OCI-M1 (cell line): ENCODE results near the gene CTNND2.

Experiments used
- DNase-seq: peaks from one replicate; lab custom pipeline; 2025; lab: John Stamatoyannopoulos, UW

CTNND2 gene, protein sequence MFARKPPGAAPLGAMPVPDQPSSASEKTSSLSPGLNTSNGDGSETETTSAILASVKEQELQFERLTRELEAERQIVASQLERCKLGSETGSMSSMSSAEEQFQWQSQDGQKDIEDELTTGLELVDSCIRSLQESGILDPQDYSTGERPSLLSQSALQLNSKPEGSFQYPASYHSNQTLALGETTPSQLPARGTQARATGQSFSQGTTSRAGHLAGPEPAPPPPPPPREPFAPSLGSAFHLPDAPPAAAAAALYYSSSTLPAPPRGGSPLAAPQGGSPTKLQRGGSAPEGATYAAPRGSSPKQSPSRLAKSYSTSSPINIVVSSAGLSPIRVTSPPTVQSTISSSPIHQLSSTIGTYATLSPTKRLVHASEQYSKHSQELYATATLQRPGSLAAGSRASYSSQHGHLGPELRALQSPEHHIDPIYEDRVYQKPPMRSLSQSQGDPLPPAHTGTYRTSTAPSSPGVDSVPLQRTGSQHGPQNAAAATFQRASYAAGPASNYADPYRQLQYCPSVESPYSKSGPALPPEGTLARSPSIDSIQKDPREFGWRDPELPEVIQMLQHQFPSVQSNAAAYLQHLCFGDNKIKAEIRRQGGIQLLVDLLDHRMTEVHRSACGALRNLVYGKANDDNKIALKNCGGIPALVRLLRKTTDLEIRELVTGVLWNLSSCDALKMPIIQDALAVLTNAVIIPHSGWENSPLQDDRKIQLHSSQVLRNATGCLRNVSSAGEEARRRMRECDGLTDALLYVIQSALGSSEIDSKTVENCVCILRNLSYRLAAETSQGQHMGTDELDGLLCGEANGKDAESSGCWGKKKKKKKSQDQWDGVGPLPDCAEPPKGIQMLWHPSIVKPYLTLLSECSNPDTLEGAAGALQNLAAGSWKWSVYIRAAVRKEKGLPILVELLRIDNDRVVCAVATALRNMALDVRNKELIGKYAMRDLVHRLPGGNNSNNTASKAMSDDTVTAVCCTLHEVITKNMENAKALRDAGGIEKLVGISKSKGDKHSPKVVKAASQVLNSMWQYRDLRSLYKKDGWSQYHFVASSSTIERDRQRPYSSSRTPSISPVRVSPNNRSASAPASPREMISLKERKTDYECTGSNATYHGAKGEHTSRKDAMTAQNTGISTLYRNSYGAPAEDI (N-terminal part only)

DNA sequence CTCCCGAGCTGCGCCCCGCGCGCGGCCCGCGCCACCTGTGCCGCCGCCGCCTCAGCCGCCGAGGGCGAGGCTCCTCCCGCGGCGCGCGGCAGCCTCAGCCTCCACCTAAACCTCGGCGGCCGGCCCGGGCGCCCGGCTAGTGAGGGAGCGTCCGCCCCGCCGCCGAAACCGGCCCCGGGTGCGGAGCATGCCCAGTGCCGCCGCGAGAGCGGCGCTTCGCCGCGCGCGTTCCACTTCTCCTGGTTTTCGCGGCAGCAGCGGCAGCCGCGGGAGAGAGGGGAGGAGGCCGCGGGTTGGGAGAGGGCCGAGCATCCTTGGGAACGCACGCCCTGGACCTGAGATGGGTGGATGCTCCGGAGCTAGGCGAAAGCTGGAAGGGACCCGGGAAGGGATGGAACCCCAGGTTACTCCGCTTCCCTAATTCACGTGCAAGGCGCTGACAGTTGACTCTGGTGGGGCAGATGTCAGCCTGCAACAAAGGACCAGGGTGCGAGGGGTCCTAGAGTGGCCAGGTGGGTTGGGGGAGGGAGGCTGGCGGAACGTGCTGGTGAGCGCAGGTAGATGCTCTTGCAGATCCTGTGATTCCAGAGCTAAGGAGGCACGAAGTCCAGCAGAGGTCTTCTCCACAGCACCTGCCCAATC is at the start of gene CTNND2:
CTNND2 (minus strand) TSS at position 182 of the 642 bp plus-strand sequence. CDS start 593 bp downstream, outside the sequence.
- DNase-seq: no peak

DNA sequence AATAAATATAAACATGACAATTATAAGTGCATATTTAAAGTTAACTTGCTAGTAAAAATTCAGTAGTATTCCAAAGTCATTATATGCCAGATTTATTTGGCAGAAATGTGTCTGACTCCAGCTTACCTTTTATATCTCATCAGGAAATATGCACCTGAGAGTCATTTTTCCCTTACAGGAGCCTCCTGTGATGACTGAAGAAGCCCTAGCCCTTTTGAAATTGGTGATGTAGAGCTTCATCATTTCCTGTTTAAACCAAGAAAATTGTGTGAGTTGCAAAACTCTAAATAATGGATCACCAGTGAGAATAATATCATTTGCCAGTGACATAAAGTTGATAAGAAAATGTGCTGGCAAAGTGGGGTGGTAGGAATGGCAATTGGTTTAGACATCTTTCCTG is 42.1 kb upstream of the CTNND2 start:
- no peak for DNase-seq

- DNase-seq: no peak
Observed at GRCh38 chr5:11941566-11941965, 37.3 kb upstream of the CTNND2 start.

- no peak for DNase-seq
Observed at GRCh38 chr5:11931638-11932037, 27.4 kb upstream of the CTNND2 start.

- no peak for DNase-seq
Observed at GRCh38 chr5:11928909-11929308, 24.7 kb upstream of the CTNND2 start.

DNA sequence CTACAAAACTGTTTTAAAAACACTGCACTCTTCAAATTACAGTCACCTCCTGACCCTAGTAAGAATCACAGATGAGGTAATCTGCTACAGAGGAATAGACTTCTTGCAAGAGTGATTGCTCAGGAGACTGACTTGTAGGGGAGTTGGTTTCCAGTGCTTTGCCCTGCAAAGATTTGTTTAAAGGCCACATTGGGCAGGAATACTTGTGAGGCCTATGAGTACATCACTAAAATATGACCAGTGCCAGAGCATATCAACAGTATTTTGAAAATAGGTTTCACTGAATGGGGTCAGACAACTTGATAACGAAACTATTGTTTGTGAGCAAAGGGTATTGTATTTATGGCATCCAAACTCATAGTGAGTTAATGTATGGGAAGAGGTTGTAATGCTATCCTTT is 21.5 kb upstream of the CTNND2 start:
- DNase-seq: no peak

DNA sequence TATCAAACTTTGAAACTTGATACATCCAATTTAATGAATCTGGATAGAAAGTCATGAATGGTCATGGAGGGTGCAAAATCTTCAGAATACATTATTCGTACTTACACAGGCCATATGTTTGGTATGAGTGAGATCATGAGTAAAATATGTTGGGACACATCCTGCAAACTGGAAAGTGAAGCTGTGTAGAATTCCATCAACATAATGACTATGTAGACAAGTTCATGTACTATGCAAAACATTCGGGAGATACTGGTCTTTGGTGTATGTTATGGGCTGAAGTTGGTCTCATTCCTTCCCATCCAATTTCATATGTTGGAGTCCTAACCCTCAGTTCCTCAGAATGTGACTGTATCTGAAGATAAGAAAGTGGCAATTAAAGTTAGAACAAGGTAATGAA is 18.1 kb upstream of the CTNND2 start:
- DNase-seq: no peak

- DNase-seq: no peak
Observed at GRCh38 chr5:11918463-11919045, 14.3 kb upstream of the CTNND2 start.

DNA sequence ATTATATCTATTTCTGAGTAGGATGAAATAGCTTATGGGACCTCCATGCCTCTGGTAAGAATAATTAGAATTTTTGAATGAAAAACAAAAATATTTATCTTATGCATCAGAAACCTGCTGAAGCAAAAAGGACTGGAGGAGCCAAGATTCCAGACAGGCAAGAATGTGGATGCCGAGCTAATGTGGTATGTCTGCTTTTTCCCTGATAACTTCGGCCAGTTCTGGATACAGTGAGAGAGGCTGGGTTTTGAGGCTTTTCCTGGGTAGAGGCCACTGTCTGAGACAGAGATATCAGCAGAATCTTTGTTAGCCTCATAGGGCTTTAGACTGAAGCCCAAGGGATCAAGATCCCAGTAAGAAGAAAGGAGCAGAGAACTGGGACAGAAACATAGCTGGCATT is 5.2 kb upstream of the CTNND2 start:
- no peak for DNase-seq

DNA sequence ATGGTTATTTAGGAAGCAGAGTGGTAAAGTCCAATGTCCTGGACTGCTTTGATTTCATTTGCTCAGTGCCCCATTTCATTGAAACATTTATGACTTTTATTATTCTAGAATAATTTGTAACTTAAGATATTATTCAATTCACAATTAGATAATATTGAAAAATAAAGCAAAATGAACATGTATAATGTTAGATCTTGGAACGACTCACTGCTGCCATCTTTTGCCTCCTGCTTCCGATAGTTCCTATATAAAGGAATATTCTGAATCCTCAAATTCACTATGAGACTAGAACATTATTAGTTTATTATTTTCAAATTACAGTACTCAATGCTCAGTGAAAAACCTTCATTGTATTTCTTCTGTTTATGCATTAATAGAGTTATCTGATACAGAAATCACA is 2.3 kb upstream of the CTNND2 start:
- no peak for DNase-seq

GRCh38 chr5:11905206-11905605 is 960 bp upstream of the CTNND2 start:
- no peak for DNase-seq

DNA sequence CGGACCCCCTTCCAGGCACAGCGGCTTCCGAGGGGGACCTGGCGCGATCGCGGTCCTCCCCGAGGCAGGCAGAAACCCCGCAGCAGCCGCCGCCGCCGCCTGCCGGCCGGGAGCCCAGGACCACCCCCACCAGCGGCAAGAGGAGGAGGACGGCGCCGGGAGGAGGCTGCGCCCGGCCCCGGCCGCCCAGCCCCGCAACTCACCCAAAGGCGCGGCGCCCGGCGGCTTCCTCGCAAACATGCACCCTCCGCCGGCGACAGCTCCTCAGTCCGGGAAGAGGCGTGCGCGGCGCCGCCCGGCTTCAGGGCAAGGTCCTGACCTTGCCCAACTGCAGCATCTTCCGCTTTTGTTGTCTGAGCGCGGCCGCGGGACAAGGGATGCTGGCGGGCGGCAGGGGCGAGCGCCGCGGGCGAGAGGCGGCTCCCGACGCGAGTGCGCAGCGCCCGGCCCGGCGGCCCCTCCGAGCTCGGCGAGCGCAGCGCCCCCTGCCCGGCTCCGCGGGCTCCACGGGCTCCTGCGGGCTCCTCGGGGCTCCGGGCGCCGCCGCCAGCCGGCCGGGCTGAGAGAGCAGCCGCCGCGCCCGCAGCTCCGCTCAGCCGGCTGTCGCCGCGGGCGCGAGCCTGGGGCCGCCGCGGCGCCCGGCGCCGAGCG is 507 bp downstream of the CTNND2 start:
- DNase-seq: no peak

- DNase-seq: no peak
Observed at GRCh38 chr5:11903121-11903613, 1.1 kb downstream of the CTNND2 start.

- DNase-seq: no peak
Observed at GRCh38 chr5:11902201-11902619, 2.0 kb downstream of the CTNND2 start.

- no peak for DNase-seq
Observed at GRCh38 chr5:11898787-11899186, 5.5 kb downstream of the CTNND2 start.

DNA sequence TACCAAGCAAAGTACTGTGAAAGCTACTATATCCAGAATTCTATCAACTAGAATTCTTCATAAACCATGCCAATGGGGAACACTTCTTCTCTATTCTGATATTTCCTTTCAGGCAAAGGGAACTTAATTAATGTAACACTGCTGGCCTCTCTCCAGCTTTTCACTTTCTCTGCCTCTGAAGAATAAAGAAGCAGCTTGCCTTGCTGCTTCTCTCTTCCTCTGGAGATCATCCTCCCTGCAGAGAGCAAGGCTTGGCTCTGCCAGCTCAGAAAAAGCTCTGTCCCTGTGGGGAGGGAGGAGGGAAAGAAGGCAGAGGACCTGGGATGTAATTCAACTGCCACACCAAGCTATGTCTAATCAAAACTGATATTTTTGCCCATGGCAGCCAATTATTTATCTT is 6.5 kb downstream of the CTNND2 start:
- no peak for DNase-seq

DNA sequence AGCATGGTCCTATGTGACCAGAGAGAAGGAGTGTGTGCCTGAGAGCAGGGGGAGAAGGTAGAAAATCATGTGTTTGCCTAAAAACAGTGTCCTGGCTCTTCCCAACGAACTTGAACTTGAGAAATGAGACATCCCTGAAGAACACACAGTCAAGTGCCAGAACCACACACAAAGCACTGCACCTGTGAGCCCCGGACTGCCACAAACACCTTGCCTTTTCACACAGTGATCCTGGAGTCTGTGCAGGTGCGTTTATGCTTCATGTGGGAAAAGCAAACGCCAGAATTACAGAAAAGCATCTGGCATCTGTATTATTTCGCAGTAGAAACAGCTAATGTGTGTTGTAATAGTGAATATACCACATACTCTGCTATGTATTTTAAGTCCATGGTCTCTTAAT is 9.3 kb downstream of the CTNND2 start:
- no peak for DNase-seq

- DNase-seq: no peak
Observed at GRCh38 chr5:11892832-11893231, 11.4 kb downstream of the CTNND2 start.

DNA sequence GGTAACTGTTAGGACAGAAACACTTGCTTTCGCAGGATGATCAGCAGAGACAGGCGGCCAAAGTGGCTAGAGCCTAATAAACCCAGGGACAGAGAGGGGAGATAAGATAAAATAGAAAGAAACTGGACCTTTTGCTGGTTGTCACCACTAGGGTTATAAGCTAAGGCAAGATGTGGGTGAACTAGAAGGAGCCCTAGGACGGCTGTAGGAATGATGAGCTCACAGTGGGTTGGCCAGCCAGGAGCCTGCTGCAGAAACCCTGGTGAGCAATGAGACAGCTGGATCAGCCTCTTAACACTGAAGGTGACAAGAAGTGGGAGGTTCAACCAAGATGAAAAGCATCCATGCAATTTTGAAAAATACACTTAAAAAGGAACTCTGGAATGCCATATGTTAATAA is 13.5 kb downstream of the CTNND2 start:
- DNase-seq: no peak

- no peak for DNase-seq
Observed at GRCh38 chr5:11888221-11888620, 16.0 kb downstream of the CTNND2 start.

- DNase-seq: no peak
Observed at GRCh38 chr5:11878814-11879213, 25.4 kb downstream of the CTNND2 start.
